K562 (cell line): ENCODE results near the gene PHF20.
"Not testable (repeated sequence)": the region's sequence is repeated elsewhere in the genome, so short reads cannot be mapped to it uniquely, and the experiment has no call there.

Source experiments
- CTCF ChIP-seq, 3 experiments: IDR thresholded peaks in 2 of 3; conservative IDR thresholded peaks in 1 of 3; 2 replicates each; pipeline ENCODE4 v1.5.1; 2011 to 2012; ENCODE audit warnings: low read length in 3 of 3, mild to moderate bottlenecking in 3 of 3, control low read depth in 2 of 3, improper control_type of control experiment in 1 of 3, inconsistent platforms in 1 of 3, low read depth in 1 of 3, mixed read lengths in 1 of 3, moderate library complexity in 1 of 3; ENCODE audit not compliant: insufficient read depth in 2 of 3
- ZNF197 ChIP-seq: fragments of 200-800 bp; sonication (Bioruptor generic); IDR thresholded peaks from 2 replicates; pipeline ENCODE4 v1.6.1; 2016; ENCODE audit warnings: low read depth, missing genetic modification characterization, missing compliant biosample characterization
- ZNF24 ChIP-seq: fragments of 450-650 bp; IDR thresholded peaks from 2 replicates; pipeline ENCODE4 v1.6.1; 2016
- ZNF354B ChIP-seq: fragments of 250-450 bp; sonication (Bioruptor Pico); IDR thresholded peaks from 2 replicates; pipeline ENCODE4 v1.4.0; 2020

GRCh38 chr20:35843894-35844293 lies 72.1 kb downstream of the PHF20 start:
- not testable (repeated sequence) for TF ChIP-seq ZNF197 (CRISPR knock-in tag); ZNF354B (CRISPR knock-in tag); ZNF24; CTCF (IDR thresholded peaks at IDR 0.05 in 2 of 3, conservative IDR thresholded peaks at IDR 0.05 in 1 of 3; ENCODE audit: insufficient read depth in 2 of 3, low read depth in 1 of 3, low read length in 3 of 3)
